IMR-90 (cell line): ENCODE data around the gene KRTAP4-3. TPM values are rescaled to one million over a fixed set of nuclear protein-coding genes. Genes with fewer than 3 reads are reported as not detected.
"Not testable (repeated sequence)": the region's sequence is repeated elsewhere in the genome, so short reads cannot be mapped to it uniquely, and the experiment has no call there.

Experiments used
- ATAC-seq: fragments of 200-7000 bp; cut with Tn5 transposase; 2 replicates; pipeline ENCODE4 v1.9.1; 2020; ENCODE audit warnings: low read depth, mild to moderate bottlenecking, moderate library complexity
- BruUV-seq: library from RNA; stranded (reverse); fragments of 400-500 nt; replicated peaks from 2 replicates; lab custom pipeline; 2021; lab: Mats Ljungman, UMichigan
- CTCF ChIA-PET: fragments of 300-600 bp; formaldehyde crosslinking; extraction: SDS; loops from one replicate; lab custom pipeline; 2021; ENCODE audit warnings: antibody characterized with exemption; lab: Yijun Ruan, JAX
- POLR2A ChIA-PET: fragments of 300-600 bp; sonication (Branson Sonifier 250); formaldehyde crosslinking; loops from one replicate; lab custom pipeline; 2022; ENCODE audit warnings: antibody characterized with exemption; ENCODE audit not compliant: unreplicated experiment; lab: Charles Lee
- DNase-seq: peaks from one replicate; pipeline ENCODE4 v3.0.0; 2013
- H2AFZ ChIP-seq: replicated peaks from 2 replicates; pipeline ENCODE3; 2013; ENCODE audit warnings: low read length, mild to moderate bottlenecking; ENCODE audit not compliant: poor library complexity
- H2AK5ac ChIP-seq: 2 replicates; pipeline ENCODE4 v1.6.1; 2013; ENCODE audit warnings: low read depth, low read length, inconsistent platforms
- H2AK9ac ChIP-seq: replicated peaks from 2 replicates; pipeline ENCODE3; 2013; ENCODE audit warnings: mild to moderate bottlenecking, low read depth, low read length, moderate library complexity; ENCODE audit not compliant: poor library complexity
- H2BK120ac ChIP-seq: 2 replicates; pipeline ENCODE4 v1.6.1; 2013; ENCODE audit warnings: low read depth, low read length, inconsistent platforms
- H2BK15ac ChIP-seq: 3 replicates; pipeline ENCODE4 v1.6.1; 2013; ENCODE audit warnings: low read depth, low read length, inconsistent platforms
- H2BK20ac ChIP-seq: 2 replicates; pipeline ENCODE4 v1.6.1; 2013; ENCODE audit warnings: low read depth, mild to moderate bottlenecking, inconsistent platforms, low read length, moderate library complexity
- H2BK5ac ChIP-seq: 2 replicates; pipeline ENCODE4 v1.6.1; 2013; ENCODE audit warnings: mild to moderate bottlenecking, low read depth, low read length, inconsistent platforms; ENCODE audit not compliant: poor library complexity, severe bottlenecking
- H3K14ac ChIP-seq: replicated peaks from 2 replicates; pipeline ENCODE4 v1.6.1; 2013; ENCODE audit warnings: low read depth, low read length, inconsistent platforms
- H3K18ac ChIP-seq: 2 replicates; pipeline ENCODE4 v1.6.1; 2013; ENCODE audit warnings: low read depth, low read length, control low read depth
- H3K23ac ChIP-seq: 2 replicates; pipeline ENCODE4 v1.6.1; 2013; ENCODE audit warnings: low read depth, low read length, inconsistent platforms
- H3K27ac ChIP-seq: 2 replicates; pipeline ENCODE4 v1.5.1; 2013; ENCODE audit warnings: mild to moderate bottlenecking, control low read depth, low read length; ENCODE audit not compliant: insufficient read depth
- H3K27me3 ChIP-seq: 2 replicates; pipeline ENCODE4 v1.6.1; 2013; ENCODE audit warnings: low read length; ENCODE audit not compliant: control insufficient read depth, insufficient read depth
- H3K36me3 ChIP-seq: 2 replicates; pipeline ENCODE4 v1.6.1; 2013; ENCODE audit warnings: low read length, mixed read lengths; ENCODE audit not compliant: control insufficient read depth, insufficient read depth
- H3K4ac ChIP-seq: 2 replicates; pipeline ENCODE4 v1.6.1; 2013; ENCODE audit warnings: low read depth, low read length, inconsistent platforms
- H3K4me1 ChIP-seq: 2 replicates; pipeline ENCODE4 v1.6.1; 2013; ENCODE audit warnings: low read length, mixed read lengths; ENCODE audit not compliant: control insufficient read depth, insufficient read depth
- H3K4me2 ChIP-seq: 2 replicates; pipeline ENCODE4 v1.6.1; 2013; ENCODE audit warnings: low read depth, mild to moderate bottlenecking, control low read depth, low read length, moderate library complexity
- H3K4me3 ChIP-seq: 2 replicates; pipeline ENCODE4 v1.5.1; 2013; ENCODE audit warnings: low read depth, mild to moderate bottlenecking, control low read depth, low read length, moderate library complexity; ENCODE audit not compliant: insufficient read depth
- H3K56ac ChIP-seq: 2 replicates; pipeline ENCODE4 v1.6.1; 2013; ENCODE audit warnings: low read length, inconsistent platforms; ENCODE audit not compliant: insufficient read depth; ENCODE audit errors: extremely low read depth
- H3K79me1 ChIP-seq, 2 experiments: 2 replicates each; pipeline ENCODE4 v1.6.1; 2013; ENCODE audit warnings: low read length in 2 of 2, inconsistent platforms in 1 of 2, low read depth in 1 of 2
- H3K9ac ChIP-seq: 2 replicates; pipeline ENCODE4 v1.6.1; 2013; ENCODE audit warnings: low read depth, low read length, control low read depth
- H3K9me1 ChIP-seq: 2 replicates; pipeline ENCODE4 v1.6.1; 2013; ENCODE audit warnings: low read length, inconsistent platforms; ENCODE audit not compliant: insufficient read depth
- H3K9me3 ChIP-seq: 2 replicates; pipeline ENCODE4 v1.6.1; 2013; ENCODE audit warnings: low read length; ENCODE audit not compliant: control insufficient read depth, insufficient read depth
- H4K20me1 ChIP-seq: 2 replicates; pipeline ENCODE4 v1.6.1; 2013; ENCODE audit warnings: low read length, inconsistent platforms; ENCODE audit not compliant: insufficient read depth
- H4K5ac ChIP-seq: 2 replicates; pipeline ENCODE4 v1.6.1; 2013; ENCODE audit warnings: mild to moderate bottlenecking, low read depth, low read length, control low read depth
- H4K8ac ChIP-seq, 2 experiments: 2 replicates each; pipeline ENCODE4 v1.6.1; 2013; ENCODE audit warnings: low read depth in 2 of 2, low read length in 2 of 2, control low read depth in 1 of 2, inconsistent platforms in 1 of 2
- H4K91ac ChIP-seq: 2 replicates; pipeline ENCODE4 v1.6.1; 2013; ENCODE audit warnings: low read depth, low read length, inconsistent platforms; ENCODE audit not compliant: insufficient read depth
- BHLHE40 ChIP-seq: fragments of 150-350 bp; IDR thresholded peaks from 2 replicates; pipeline ENCODE4 v1.6.1; 2016; ENCODE audit warnings: mild to moderate bottlenecking, low read depth, low read length
- ELK1 ChIP-seq: fragments of 150-350 bp; IDR thresholded peaks from 2 replicates; pipeline ENCODE4 v1.6.1; 2016; ENCODE audit warnings: low read depth, mild to moderate bottlenecking, low read length, moderate library complexity, borderline replicate concordance
- MXI1 ChIP-seq: IDR thresholded peaks from 2 replicates; pipeline ENCODE4 v1.6.1; 2012; ENCODE audit warnings: low read depth, mild to moderate bottlenecking, low read length, moderate library complexity, borderline replicate concordance
- POLR2A ChIP-seq: IDR thresholded peaks from 2 replicates; pipeline ENCODE4 v1.6.1; 2012; ENCODE audit warnings: mild to moderate bottlenecking, low read depth, low read length
- WGBS, 2 experiments: methylation state at CpG; one replicate each; pipeline versions ENCODE4 v1.1.5 to v1.1.7; 2013; ENCODE audit warnings: missing lambda C conversion rate in 2 of 2; ENCODE audit not compliant: insufficient read length in 1 of 2; ENCODE audit errors: extremely low coverage in 2 of 2; 5-methylcytosine and 5-hydroxymethylcytosine counted together
- dilution Hi-C: fragments of 300-500 bp; cut with HindIII; formaldehyde crosslinking; loops from one replicate; pipeline ENCODE4 v1.14.3; 2018; ENCODE audit warnings: low sequenced_read_pairs; ENCODE audit not compliant: unreplicated experiment
- in situ Hi-C: fragments of 300-500 bp; cut with MboI; formaldehyde crosslinking; loops from 3 replicates; pipeline ENCODE4 v1.14.3; 2019; ENCODE audit warnings: low sequenced_read_pairs, inconsistent platforms, mixed read lengths
- intact Hi-C: fragments of 100-400 bp; cut with micrococcal nuclease; formaldehyde crosslinking; loops from 2 replicates; pipeline ENCODE4 v1.10.0; 2022
- polyA plus RNA-seq, 3 experiments: library from polyadenylated mRNA; depleted of rRNA; stranded (reverse); fragments of >200 nt; gene quantifications; 2 replicates each; pipeline ENCODE4 v1.2.3, GENCODE V29; 2012; ENCODE audit warnings: low replicate concordance in 1 of 3
- total RNA-seq: library from RNA; depleted of rRNA; stranded (reverse); fragments of >200 nt; gene quantifications from 2 replicates; pipeline ENCODE4 v1.2.3, GENCODE V29; 2012

Gene KRTAP4-3
- total and polyA plus RNA-seq, 2 of the 4 experiments (the other 2 are of a cell fraction) = not detected

GRCh38 chr17:41125064-41125463 lies 43.0 kb downstream of the KRTAP4-3 start:
- no peak overlapping the region for H4K5ac ChIP-seq
- ChIA-PET POLR2A (no interaction called here), CTCF (no interaction called here)
- DNase-seq = no peak
- no peak for TF ChIP-seq MXI1
- no peak for TF ChIP-seq ELK1
- TF ChIP-seq BHLHE40 = no peak
- TF ChIP-seq POLR2A = no peak
- no peaks in the 10 kb centered on the region for H3K4me1 ChIP-seq
- H4K91ac ChIP-seq = no peak overlapping the region
- no peak overlapping the region for H3K4me3 ChIP-seq
- no peak overlapping the region for H3K14ac ChIP-seq
- WGBS, 2 experiments = no CpG with 5 or more reads among the region's 2 CpGs
- H3K27ac ChIP-seq = no peak overlapping the region
- H4K8ac ChIP-seq = peak overlapping the region in 1 of 2 experiments; percentile 16; a peak in 1 of 4 replicates
- no peak overlapping the region for H2AFZ ChIP-seq
- intact Hi-C loops = no loop called here
- 0 out of 2 replicates have a peak overlapping the region, but pooled peaks have one; percentile 28 for H2BK120ac ChIP-seq
- H2BK20ac ChIP-seq = no peak overlapping the region
- H3K9me1 ChIP-seq = no peaks in the 10 kb centered on the region
- peaks cover 2% of the 10 kb centered on the region; the same call in 1 of the 2 replicates for H3K9me3 ChIP-seq
- H3K18ac ChIP-seq = no peak overlapping the region; the same call in 1 of the 2 replicates
- 0 out of 3 replicates have a peak overlapping the region, but pooled peaks have one; percentile 68 for H2BK15ac ChIP-seq
- H3K79me1 ChIP-seq = no peaks in the 10 kb centered on the region
- H4K20me1 ChIP-seq = no peaks in the 10 kb centered on the region
- dilution Hi-C loops = no loop called here
- H2AK9ac ChIP-seq = no peak overlapping the region
- H3K9ac ChIP-seq = no peak overlapping the region
- no TSS peak for BruUV-seq
- peak overlapping the region; percentile 54 for H2BK5ac ChIP-seq
- ATAC-seq = no peak
- no peak overlapping the region for H2AK5ac ChIP-seq
- no peak overlapping the region for H3K56ac ChIP-seq
- H3K27me3 ChIP-seq = no peaks in the 10 kb centered on the region
- H3K4ac ChIP-seq = no peak overlapping the region
- no peaks in the 10 kb centered on the region for H3K36me3 ChIP-seq
- no peak overlapping the region for H3K4me2 ChIP-seq
- H3K23ac ChIP-seq = no peak overlapping the region
- in situ Hi-C loops = no loop called here

GRCh38 chr17:41123991-41124371 lies 44.0 kb downstream of the KRTAP4-3 start, which contains the start of gene KRTAP4-12:
TSS of gene KRTAP4-12 (minus strand) at chr17:41124182. CDS start at chr17:41124122, 60 bp downstream.
- H4K91ac ChIP-seq = peak within 1 kb of the TSS; percentile 8; the same call in 1 of the 2 replicates
- in situ Hi-C loops, POLR2A ChIA-PET, H4K5ac ChIP-seq, H3K23ac ChIP-seq, H2AFZ ChIP-seq, H3K4me1 ChIP-seq, DNase-seq, H3K4me2 ChIP-seq, H3K27ac ChIP-seq, H3K4me3 ChIP-seq, intact Hi-C loops, H2AK9ac ChIP-seq, ATAC-seq, H3K36me3 ChIP-seq, H3K9ac ChIP-seq, H3K9me3 ChIP-seq, H3K27me3 ChIP-seq, H3K79me1 ChIP-seq, CTCF ChIA-PET, dilution Hi-C loops, H2AK5ac ChIP-seq, H4K20me1 ChIP-seq, H3K9me1 ChIP-seq, BruUV-seq: not testable (repeated sequence)
- H3K56ac ChIP-seq = peak within 1 kb of the TSS; percentile 38; the same call in 1 of the 2 replicates
- WGBS, 2 experiments = 80% methylated on average over 1 of the region's 3 CpGs; no CpG with 5 or more reads in 1 of the 2 experiments
- peak within 1 kb of the TSS; percentile 14 for H2BK120ac ChIP-seq
- H4K8ac ChIP-seq = peak within 1 kb of the TSS; percentile 16 to 40; a peak in 2 of 4 replicates
- H3K14ac ChIP-seq = 0 out of 2 replicates have a peak within 1 kb of the TSS, but pooled peaks have one; percentile 32
- H2BK15ac ChIP-seq = peak within 1 kb of the TSS; percentile 31; the same call in 1 of the 3 replicates
- peak within 1 kb of the TSS; percentile 5; the same call in 1 of the 2 replicates for H3K4ac ChIP-seq
- peak within 1 kb of the TSS; percentile 42; the same call in 1 of the 2 replicates for H2BK20ac ChIP-seq
- H2BK5ac ChIP-seq = peak within 1 kb of the TSS; percentile 49
- H3K18ac ChIP-seq = peak within 1 kb of the TSS; percentile 52; the same call in 1 of the 2 replicates
